Posterior vena cava (tissue), 2 donors: Measurements from ENCODE around the gene GDPD5. TPM values are rescaled to one million over a fixed set of nuclear protein-coding genes. Genes with fewer than 3 reads are reported as not detected.
A peak's percentile ranks its signal among the peaks of the same experiment; 100 is the strongest.

Experiments
- DNase-seq: peaks from one replicate; pipeline ENCODE4 v3.0.0-alpha.2; 2020; ENCODE audit warnings: low spot score
- intact Hi-C, 2 donors: fragments of 100-400 bp; cut with DNase I; formaldehyde crosslinking; loops; one replicate each; pipeline versions ENCODE4 v1.14.1 to v1.14.2; 2022 to 2023
- total RNA-seq, 2 donors: library from RNA; stranded (reverse); fragmentation: NEBNext Ultra II Directional; extraction: Animal tissue kit (Norgen Biotek cat#: 25700); gene quantifications; one replicate each; pipeline ENCODE4 v1.2.1, GENCODE V29; 2021
- donor health status: DM: yes; HTN: yes; CAD: no.
- donor health status: DM: yes; HTN: yes; CAD: no.

Gene GDPD5
- total RNA-seq, 2 donors from 2014 or later = 30.1 to 37.5 TPM

- DNase-seq = no peak
Measured at GRCh38 chr11:75500742-75501141, 25.0 kb downstream of the GDPD5 start.

GRCh38 chr11:75499423-75500190 lies 26.1 kb downstream of the GDPD5 start:
- DNase-seq = peak; percentile 92
- intact Hi-C loops = no loop called here

More at GRCh38 chr11:75500742-75501141, 25.0 kb downstream of the GDPD5 start:
- intact Hi-C loops = no loop called here

DNA sequence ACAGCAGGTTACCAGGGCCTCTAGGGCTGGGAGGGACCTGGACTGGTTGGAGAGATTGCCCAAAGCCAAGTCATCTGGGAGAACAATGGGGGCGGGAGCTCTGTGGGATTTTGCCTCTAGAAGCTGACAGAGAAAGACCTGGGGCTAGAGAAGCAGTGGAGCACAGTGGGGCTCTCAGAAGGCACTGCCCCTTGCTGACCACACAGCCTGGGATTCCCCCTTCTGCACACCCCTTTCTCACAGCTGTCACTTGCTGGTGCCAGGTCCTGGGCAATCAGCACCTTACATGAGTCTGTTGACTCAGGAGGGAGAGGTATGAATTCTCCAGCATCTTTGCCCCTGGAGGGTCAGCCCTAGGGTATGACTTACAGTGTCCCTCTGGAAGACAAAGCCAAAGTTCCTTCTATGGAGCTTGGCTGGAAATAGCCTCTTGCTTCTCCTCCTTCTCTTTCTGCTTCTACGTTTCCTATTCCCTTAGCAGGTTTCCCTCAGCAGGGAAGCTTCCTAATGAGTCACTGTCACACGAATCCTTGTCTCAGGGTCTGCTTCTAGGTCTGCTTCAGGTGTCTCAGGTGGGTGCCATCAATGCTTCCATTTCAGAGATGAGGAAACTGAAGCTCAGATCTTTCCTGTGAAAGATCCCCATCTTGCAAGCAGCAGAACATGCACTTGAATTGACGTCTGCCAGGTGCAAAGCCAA lies 27.0 kb downstream of the GDPD5 start:
- intact Hi-C loops = no loop called here

DNA sequence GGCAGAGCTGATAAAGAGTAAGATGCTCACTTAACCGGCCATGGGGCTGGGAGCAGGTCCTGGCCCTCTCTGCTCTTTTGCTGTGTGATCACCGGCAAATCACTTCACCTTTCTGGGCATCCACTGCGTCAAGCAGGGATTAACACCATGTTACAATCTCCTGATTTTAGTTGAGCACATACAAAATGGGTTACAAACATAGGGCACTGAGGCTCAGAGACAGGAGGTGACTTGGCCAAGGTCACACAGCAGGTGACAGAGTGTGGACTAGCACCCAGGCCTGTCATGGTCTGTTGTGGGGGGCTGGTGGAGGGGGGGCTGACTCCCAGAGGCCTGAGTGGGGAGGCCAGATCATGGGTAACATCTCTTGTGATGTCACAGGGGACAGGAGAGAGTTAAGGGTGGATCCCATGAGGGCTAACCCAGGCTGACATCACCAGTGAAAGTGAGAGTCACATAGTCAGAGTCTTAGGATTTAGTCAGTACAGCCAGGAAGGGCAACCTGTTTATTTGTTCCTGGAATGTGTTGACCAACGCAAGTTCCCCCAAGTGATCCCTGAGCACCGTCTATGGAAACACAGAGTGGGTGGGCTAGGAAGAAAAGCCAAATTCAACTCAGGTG lies 27.8 kb downstream of the GDPD5 start:
- DNase-seq = no peak
- intact Hi-C loops = no loop called here

More for the DNA sequence above, 27.0 kb downstream of the GDPD5 start:
- no peak for DNase-seq

DNA sequence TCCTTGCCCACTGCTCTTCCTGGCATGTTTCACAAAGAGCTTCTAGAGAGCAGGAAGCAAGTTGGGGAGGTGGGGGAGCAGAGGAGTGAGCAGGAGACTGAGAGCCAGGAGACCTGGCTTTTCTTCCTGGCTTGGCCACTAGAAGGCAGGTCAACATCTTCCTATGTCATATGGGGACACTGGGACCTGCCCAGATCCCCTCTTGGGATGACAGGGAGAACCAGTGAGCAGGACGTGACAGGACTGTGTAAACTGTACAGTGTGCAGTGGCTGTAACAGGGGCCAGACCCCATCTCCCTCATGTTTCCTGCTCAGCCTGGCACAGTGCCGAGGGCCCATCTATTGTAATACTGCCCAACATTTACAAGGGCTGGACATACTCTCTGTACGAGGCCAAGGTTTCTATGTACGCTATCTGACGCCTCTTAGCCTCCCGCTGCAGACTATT lies 29.4 kb downstream of the GDPD5 start:
- intact Hi-C loops = no loop called here
- peak; percentile 58 for DNase-seq

GRCh38 chr11:75495749-75496304 lies 29.9 kb downstream of the GDPD5 start:
- DNase-seq = peak; percentile 58
- intact Hi-C loops = no loop called here

DNA sequence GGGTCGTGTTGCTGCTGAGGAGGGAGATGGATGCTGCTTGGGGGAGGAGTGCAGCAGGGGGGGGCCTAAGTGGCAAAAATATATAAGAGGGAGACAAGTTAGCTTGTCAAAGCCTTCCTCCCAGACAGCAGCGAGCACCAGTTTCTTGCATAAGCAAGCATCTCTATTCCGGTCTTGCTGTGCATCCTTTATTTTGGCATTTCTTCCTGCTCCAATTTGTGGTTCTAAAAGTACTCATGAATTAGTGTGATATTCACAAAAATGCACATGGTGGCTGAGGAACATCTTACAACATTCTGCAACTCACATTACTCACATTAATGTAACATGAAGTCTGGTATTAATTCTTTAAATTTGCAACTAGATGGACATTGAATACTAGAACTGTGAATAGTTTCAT lies 32.1 kb downstream of the GDPD5 start:
- intact Hi-C loops = no loop called here
- no peak for DNase-seq

GRCh38 chr11:75492181-75492820 lies 33.4 kb downstream of the GDPD5 start:
- DNase-seq = peak; percentile 76
- intact Hi-C loops = no loop called here

GRCh38 chr11:75491465-75491864 lies 34.3 kb downstream of the GDPD5 start:
- intact Hi-C loops = no loop called here
- DNase-seq = no peak

DNA sequence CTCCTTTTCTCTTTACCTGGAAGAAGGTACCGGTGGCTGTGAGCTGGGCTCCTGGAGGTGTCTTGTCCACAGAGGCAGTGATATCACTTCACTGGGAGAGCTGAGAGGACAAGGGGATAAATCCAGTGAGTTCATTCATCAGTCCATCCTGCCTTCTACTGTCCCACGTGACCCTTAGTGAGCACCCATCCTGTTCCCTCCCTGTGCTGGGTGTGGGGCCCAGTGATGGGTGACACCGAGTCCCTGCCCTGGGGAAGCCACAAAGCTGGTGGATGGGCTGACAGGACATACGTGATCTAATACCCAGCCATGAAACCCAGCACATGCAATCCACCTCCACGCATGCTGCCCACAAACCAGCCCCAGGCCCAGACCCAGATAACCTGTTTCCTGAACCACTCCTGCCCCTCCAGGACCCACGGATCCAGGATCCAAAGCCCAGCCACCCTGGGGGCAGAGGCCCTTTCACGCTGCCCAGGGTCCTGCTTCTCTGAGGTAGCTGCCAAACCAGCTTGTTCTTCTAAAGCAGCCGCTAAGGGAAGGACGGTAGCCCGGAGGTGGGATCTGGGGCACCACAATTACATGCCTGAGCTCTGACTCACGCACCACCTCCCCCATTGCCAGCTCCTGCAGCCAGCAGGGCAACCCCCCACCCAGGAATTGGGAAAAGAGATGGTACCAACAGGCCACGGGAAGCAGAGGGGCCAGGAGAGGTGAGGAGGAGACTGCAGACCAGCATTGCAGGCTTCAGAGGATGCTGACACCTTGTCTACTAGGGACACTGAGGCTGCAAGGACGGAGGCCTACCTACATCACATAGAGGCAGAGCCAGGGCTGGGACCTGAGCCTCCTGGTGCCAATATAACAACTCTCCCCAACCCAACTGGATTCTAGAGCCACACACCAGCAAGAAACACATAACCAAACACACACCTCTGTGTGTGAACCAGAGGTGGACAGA lies 35.2 kb downstream of the GDPD5 start:
- intact Hi-C loops = no loop called here
- no peak for DNase-seq

DNA sequence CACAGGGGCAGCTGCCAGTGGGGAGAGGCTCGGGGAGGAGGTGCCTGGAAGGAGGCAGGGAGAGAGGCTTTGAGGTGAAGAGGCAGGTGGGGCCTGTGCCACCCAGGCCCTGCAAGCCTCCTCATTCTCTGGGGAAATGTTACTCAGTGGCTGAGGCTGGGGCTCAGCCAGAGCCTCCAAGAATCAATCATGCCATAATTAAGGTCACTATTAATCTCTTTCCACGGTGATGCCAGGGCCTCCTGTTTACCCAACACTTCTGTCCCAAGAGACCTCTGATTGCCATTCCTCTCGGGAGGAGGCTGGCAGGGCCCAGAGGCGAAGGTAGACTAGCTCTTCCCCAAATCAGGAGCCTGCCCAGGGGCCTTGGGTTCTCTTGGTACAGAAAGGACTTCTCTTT lies 38.4 kb downstream of the GDPD5 start:
- intact Hi-C loops = no loop called here
- DNase-seq = no peak

GRCh38 chr11:75485742-75486141 lies 40.0 kb downstream of the GDPD5 start:
- DNase-seq = no peak
- intact Hi-C loops = no loop called here

- no peak for DNase-seq
- intact Hi-C loops = no loop called here
Measured at GRCh38 chr11:75482931-75483469, 42.7 kb downstream of the GDPD5 start.

DNA sequence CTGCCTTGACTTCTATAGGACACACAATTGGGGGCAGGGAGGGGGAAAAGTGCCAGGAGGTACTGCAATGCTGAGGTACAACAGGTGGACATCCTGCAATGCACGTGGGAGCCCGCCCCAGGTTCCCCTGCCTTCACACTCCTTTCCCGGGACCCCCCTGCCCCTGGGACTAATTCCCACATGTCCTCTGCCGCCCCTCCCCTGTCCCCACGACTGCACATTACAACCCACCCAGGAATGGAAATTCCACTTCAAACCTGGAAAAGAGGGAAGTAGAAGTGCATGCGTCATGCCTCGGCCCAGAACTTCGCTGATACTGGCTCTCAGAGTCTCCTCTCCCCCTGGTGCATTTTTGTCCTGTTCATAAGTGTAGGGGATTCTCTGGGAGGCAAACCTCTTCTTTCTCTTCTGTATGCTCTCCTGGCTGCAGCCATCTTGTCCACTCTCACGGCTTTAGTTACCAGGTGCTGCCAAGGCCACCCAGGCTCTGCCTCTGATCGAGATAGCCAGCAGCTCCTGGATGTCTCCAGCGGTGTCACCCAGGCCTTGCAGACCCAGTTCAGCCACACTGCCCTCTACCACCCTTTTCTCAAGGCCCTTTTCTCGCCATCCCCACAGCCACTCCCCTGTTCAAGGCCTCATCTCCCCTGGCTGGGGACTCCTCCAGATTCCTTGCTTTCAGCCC lies 43.7 kb downstream of the GDPD5 start:
- DNase-seq = no peak
- intact Hi-C loops = no loop called here

DNA sequence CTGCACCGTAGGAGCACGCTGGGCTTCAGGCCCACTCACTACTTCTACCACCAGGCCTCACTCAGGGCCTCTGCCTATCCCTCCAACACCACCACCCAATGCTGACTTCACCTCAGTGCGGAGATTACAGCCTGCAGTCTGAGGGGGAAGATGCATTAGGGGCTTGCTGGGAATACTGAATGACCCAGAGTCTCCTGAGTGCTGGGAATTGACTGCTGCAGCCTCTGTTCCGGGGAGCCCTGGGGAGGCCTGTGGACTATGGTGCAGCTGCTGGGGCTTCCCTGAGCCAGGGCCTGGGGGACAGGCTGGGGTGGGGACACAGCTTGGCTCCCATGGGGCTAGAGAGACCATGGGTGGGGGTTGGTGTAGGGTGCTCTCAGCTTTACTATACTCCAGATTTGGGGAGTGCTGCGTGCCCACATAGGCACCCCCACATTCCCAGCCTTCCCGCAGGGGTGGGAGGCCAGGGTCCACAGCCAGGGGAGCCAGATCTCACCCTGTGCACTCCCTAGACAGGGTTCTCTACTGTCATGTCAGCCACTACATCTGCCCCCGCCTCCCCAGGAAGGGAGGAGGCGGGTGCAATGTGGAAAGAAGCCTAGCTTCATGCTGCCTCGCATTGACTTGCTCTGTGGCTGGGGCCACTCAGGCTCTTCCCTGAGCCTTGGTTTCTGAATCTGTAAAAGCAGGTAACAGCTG lies 44.4 kb downstream of the GDPD5 start:
- intact Hi-C loops = no loop called here
- DNase-seq = no peak

DNA sequence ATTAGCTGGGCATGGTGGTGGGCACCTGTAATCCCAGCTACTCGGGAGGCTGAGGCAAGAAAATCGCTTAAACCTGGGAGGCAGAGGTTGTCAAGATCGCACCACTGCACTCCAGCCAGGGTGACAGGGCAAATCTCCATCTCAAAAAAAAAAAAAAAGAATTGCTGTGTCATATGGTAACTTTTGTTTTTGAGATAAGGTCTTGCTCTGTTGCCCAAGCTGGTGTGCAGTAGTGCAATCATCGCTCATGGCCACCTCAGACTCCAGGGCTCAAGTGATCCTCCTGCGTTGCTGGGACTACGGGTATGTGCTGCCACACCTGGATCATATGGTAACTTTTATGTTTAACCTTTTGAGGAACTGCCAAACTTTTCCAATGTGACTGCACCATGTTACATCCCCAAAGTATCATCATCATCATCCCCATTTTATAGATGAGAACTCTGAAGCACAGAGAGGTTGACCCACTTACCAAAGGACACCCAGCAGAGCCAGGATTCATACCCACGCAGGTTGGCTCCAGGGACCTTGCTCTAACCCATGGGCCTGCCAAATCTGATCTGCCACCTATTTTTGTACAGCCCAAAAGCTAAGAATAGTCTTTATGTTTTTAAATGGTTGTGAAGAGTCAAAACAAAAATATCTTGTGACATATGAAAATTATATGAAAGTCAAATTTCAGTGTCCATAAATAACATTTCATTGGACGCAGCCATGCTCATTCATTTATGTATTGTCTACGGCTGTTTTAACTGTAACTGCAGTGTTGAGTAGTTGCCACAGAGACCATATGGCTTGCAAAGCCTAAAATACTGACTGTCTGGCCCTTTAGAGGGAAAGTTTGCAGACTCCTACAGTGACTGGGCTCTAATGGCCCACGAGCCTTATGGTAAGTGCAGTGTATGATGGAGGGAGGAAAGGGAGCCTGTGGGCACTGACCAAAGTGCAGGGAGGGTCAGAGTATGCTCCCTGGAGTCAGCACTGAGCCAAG lies 45.3 kb downstream of the GDPD5 start:
- DNase-seq = no peak
- intact Hi-C loops = no loop called here
